Mesendoderm (in vitro differentiated cells): ENCODE measurements around the gene SDCCAG8.
A peak's percentile ranks its signal among the peaks of the same experiment; 100 is the strongest.

Experiments
- DNase-seq: peaks from one replicate; pipeline ENCODE4 v3.0.0; 2013
- H2AK5ac ChIP-seq: 2 replicates; pipeline ENCODE4 v1.6.1; 2013; ENCODE audit warnings: low read length, inconsistent platforms
- H2BK120ac ChIP-seq: 2 replicates; pipeline ENCODE4 v1.6.1; 2013; ENCODE audit warnings: low read depth, mild to moderate bottlenecking, low read length, moderate library complexity, mixed read lengths
- H2BK15ac ChIP-seq: replicated peaks from 2 replicates; pipeline ENCODE4 v1.6.1; 2013; ENCODE audit warnings: low read depth, mild to moderate bottlenecking, moderate library complexity
- H2BK5ac ChIP-seq: 2 replicates; pipeline ENCODE4 v1.6.1; 2013; ENCODE audit warnings: low read length, inconsistent platforms
- H3K18ac ChIP-seq: 2 replicates; pipeline ENCODE4 v1.6.1; 2013; ENCODE audit warnings: mild to moderate bottlenecking, low read length, mixed read lengths
- H3K23ac ChIP-seq: one replicate; pipeline ENCODE4 v1.6.1; 2013; ENCODE audit warnings: low read length
- H3K27ac ChIP-seq: 2 replicates; pipeline ENCODE4 v1.5.1; 2013; ENCODE audit warnings: low read depth, mild to moderate bottlenecking, inconsistent platforms, low read length, moderate library complexity
- H3K27me3 ChIP-seq: 2 replicates; pipeline ENCODE4 v1.6.1; 2013; ENCODE audit warnings: low read length, control low read depth, mild to moderate bottlenecking, inconsistent platforms; ENCODE audit not compliant: insufficient read depth, poor library complexity
- H3K36me3 ChIP-seq: 2 replicates; pipeline ENCODE4 v1.6.1; 2013; ENCODE audit warnings: low read length, inconsistent platforms; ENCODE audit not compliant: control insufficient read depth, insufficient read depth
- H3K4ac ChIP-seq: one replicate; pipeline ENCODE4 v1.6.1; 2013; ENCODE audit warnings: low read depth, mild to moderate bottlenecking, low read length, moderate library complexity
- H3K4me1 ChIP-seq: 2 replicates; pipeline ENCODE4 v1.6.1; 2013; ENCODE audit warnings: low read depth, low read length, inconsistent platforms; ENCODE audit not compliant: control insufficient read depth
- H3K4me2 ChIP-seq: 2 replicates; pipeline ENCODE4 v1.6.1; 2013; ENCODE audit warnings: low read length
- H3K4me3 ChIP-seq: 2 replicates; pipeline ENCODE4 v1.5.1; 2013; ENCODE audit warnings: mild to moderate bottlenecking, low read length
- H3K56ac ChIP-seq: one replicate; pipeline ENCODE4 v1.6.1; 2013; ENCODE audit warnings: low read length
- H3K79me1 ChIP-seq: 2 replicates; pipeline ENCODE4 v1.6.1; 2013; ENCODE audit warnings: low read length, inconsistent platforms
- H3K79me2 ChIP-seq: 2 replicates; pipeline ENCODE4 v1.6.1; 2013; ENCODE audit warnings: mild to moderate bottlenecking, low read length; ENCODE audit not compliant: control insufficient read depth, insufficient read depth
- H3K9ac ChIP-seq: 2 replicates; pipeline ENCODE4 v1.6.1; 2013; ENCODE audit warnings: low read length, inconsistent platforms
- H4K5ac ChIP-seq: one replicate; pipeline ENCODE4 v1.6.1; 2013; ENCODE audit warnings: low read length
- H4K8ac ChIP-seq: one replicate; pipeline ENCODE4 v1.6.1; 2013; ENCODE audit warnings: low read depth, mild to moderate bottlenecking, control low read depth, low read length, moderate library complexity
- WGBS: extraction: QIAGEN DNeasy Blood & Tissue Kit; methylation state at CpG from one replicate; pipeline ENCODE4 v1.1.7; 2013; ENCODE audit warnings: low lambda C conversion rate, missing lambda C conversion rate; ENCODE audit not compliant: insufficient coverage; ENCODE audit errors: extremely low coverage; 5-methylcytosine and 5-hydroxymethylcytosine counted together

Gene SDCCAG8

DNA sequence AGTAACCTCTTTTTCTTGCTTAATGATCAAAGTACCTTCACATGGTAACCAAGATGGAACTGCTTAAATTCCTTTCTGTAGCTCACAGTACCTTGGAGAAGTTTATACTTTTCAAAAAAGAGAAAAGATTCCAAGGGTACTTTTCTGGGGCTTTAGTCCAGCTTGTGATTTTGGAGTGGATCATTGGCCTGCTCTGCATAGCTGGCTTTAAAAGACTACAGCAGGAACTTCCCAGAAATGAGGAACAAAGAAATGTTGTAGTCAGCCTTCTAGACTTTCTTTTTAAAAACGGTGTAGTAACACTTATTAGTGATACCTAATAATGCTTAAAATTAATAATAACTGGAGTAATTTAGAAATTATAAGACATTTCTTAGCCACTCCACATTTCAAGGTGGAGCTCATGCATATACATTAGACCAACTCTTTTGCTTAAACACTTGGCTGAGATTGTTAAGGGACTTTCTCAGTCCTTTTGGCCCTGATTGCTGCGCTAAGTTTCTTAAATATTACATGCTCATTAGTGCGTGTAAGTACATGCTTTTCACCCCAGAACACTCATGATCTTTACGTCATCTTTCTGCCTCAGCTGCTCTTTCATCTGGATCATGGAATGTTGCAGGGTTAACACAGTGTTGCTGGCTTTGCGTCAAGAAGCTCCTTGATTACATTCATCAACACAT, 57.3 kb downstream of the SDCCAG8 start:
- H3K4me2 ChIP-seq, result no peak overlapping the region
- no peak overlapping the region for H4K8ac ChIP-seq
- H3K18ac ChIP-seq, result no peak overlapping the region
- no peaks in the 10 kb centered on the region for H3K79me1 ChIP-seq
- no CpG with 5 or more reads among the region's 5 CpGs for WGBS
- no peak overlapping the region for H2BK15ac ChIP-seq
- H2AK5ac ChIP-seq, result no peak overlapping the region
- H3K79me2 ChIP-seq, result no peaks in the 10 kb centered on the region
- no peak overlapping the region for H2BK5ac ChIP-seq
- no peaks in the 10 kb centered on the region for H3K27me3 ChIP-seq
- H4K5ac ChIP-seq, result no peak overlapping the region
- H3K27ac ChIP-seq, result no peak overlapping the region
- no peak overlapping the region for H3K23ac ChIP-seq
- H2BK120ac ChIP-seq, result no peak overlapping the region
- H3K4me1 ChIP-seq, result peaks cover 2% of the 10 kb centered on the region
- no peak overlapping the region for H3K4ac ChIP-seq
- H3K9ac ChIP-seq, result no peak overlapping the region
- no peak overlapping the region for H3K4me3 ChIP-seq
- DNase-seq, result no peak
- no peak overlapping the region for H3K56ac ChIP-seq
- no peaks in the 10 kb centered on the region for H3K36me3 ChIP-seq

DNA sequence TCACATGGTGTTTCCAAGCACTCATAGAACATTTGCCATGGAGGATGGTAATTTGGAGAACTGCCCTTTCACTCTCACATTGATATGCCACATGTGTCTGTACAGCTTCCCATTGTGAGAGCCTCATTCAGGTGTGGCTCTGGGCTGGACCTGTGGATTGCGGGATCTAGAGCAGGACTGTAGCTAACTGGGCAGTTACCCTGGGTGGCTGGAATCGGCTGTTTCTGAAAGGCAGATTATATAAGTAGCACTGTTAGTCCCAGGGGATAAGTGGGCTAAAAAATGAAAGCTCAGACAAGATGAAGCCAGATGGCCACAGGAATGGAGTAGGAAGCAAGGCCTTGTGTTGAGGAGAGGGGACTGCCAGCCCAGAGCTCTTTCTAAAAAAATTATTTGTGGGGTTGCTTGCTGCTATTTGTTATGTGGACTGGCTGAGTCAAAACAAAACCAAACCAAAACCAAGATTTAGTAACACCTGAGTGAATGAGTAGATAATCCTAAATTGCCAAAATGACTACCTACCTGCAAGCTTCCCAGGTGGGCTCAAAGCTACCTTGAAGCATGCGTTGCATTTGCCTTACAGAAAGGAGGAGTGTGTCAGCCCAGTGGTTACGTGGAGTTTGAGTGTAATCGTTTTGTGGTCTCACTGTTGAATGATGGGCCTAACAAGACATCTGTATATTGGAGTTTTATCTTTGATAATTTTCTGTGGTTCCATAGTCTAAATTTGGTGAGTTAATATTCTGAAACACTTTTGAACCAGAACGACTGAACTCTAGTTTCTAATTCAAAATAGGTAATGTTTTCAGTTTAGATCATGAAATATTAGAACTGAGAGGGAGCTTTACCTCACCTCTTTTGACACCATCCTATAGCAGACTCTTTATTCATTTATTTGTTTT, 58.0 kb downstream of the SDCCAG8 start:
- H3K27ac ChIP-seq, result no peak overlapping the region
- H2AK5ac ChIP-seq, result no peak overlapping the region
- H3K23ac ChIP-seq, result no peak overlapping the region
- H3K4me1 ChIP-seq, result peaks cover 2% of the 10 kb centered on the region
- no peak overlapping the region for H3K18ac ChIP-seq
- H3K4me2 ChIP-seq, result no peak overlapping the region
- no peak overlapping the region for H2BK15ac ChIP-seq
- H3K79me1 ChIP-seq, result no peaks in the 10 kb centered on the region
- no CpG with 5 or more reads among the region's 6 CpGs for WGBS
- no peak overlapping the region for H3K4me3 ChIP-seq
- H3K36me3 ChIP-seq, result no peaks in the 10 kb centered on the region
- DNase-seq, result no peak
- no peak overlapping the region for H3K4ac ChIP-seq
- no peaks in the 10 kb centered on the region for H3K79me2 ChIP-seq
- no peak overlapping the region for H4K5ac ChIP-seq
- H3K56ac ChIP-seq, result no peak overlapping the region
- H3K9ac ChIP-seq, result no peak overlapping the region
- no peaks in the 10 kb centered on the region for H3K27me3 ChIP-seq
- H4K8ac ChIP-seq, result no peak overlapping the region
- no peak overlapping the region for H2BK5ac ChIP-seq
- H2BK120ac ChIP-seq, result no peak overlapping the region

DNA sequence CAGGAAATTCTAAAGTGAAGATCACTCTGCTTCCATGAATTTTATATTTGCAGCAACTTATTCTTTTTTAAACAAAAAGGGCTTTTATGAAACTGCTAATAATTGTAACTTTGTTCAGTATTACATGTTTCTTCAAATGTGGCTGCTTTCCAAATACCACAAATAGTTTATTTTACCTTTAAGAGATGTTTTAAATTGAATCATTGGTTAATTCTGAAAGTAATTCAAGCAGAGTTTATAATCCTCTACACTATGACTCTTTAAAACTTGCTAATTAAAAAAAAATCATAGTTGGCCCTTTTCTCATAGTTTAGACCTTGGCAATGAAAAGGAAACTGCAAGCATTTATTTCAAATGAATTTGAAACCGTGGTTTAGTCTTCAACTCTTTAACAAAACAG, 59.6 kb downstream of the SDCCAG8 start:
- H3K4me1 ChIP-seq, result peaks cover 2% of the 10 kb centered on the region
- DNase-seq, result no peak
- no peak overlapping the region for H2BK15ac ChIP-seq
- no peaks in the 10 kb centered on the region for H3K79me2 ChIP-seq
- H3K36me3 ChIP-seq, result no peaks in the 10 kb centered on the region
- no peak overlapping the region for H3K23ac ChIP-seq
- no peak overlapping the region for H3K27ac ChIP-seq
- no peak overlapping the region for H3K4ac ChIP-seq
- H3K27me3 ChIP-seq, result no peaks in the 10 kb centered on the region
- no peak overlapping the region for H3K4me3 ChIP-seq
- no peak overlapping the region for H2BK5ac ChIP-seq
- H4K8ac ChIP-seq, result no peak overlapping the region
- no peak overlapping the region for H2AK5ac ChIP-seq
- H3K4me2 ChIP-seq, result no peak overlapping the region
- H2BK120ac ChIP-seq, result no peak overlapping the region
- H3K18ac ChIP-seq, result no peak overlapping the region
- H3K9ac ChIP-seq, result no peak overlapping the region
- no peaks in the 10 kb centered on the region for H3K79me1 ChIP-seq
- no CpG with 5 or more reads among the region's 1 CpG for WGBS
- H3K56ac ChIP-seq, result no peak overlapping the region
- no peak overlapping the region for H4K5ac ChIP-seq

DNA sequence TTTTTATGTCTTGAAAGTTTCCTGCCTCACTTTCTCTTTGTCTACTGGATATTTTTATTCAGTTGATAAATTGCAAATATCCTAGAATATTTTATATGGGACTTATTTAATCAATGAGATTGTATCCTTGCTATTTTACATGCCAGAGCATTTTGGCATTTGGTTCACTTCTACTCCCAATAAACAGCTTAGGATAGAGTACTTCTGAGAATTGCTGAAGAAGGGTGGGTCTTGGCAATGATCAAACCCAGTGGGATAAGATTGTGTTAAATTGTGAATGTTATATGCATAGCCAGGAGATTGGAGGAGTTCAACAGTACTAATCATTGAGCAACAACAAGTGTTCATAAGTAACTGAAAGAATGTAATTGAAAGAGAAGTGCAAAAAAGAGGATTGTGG, 60.1 kb downstream of the SDCCAG8 start:
- Histone ChIP-seq H3K4me1 (peaks cover 2% of the 10 kb centered on the region), H3K23ac (no peak overlapping the region), H4K5ac (no peak overlapping the region), H3K36me3 (no peaks in the 10 kb centered on the region), H2AK5ac (no peak overlapping the region), H4K8ac (no peak overlapping the region), H3K27ac (no peak overlapping the region), H3K9ac (no peak overlapping the region), H3K56ac (no peak overlapping the region), H3K27me3 (no peaks in the 10 kb centered on the region), H3K79me1 (no peaks in the 10 kb centered on the region), H3K4me2 (no peak overlapping the region), H2BK5ac (no peak overlapping the region), H3K4me3 (no peak overlapping the region), H3K18ac (no peak overlapping the region), H3K79me2 (no peaks in the 10 kb centered on the region), H3K4ac (no peak overlapping the region), H2BK120ac (no peak overlapping the region), H2BK15ac (no peak overlapping the region)
- no peak for DNase-seq

DNA sequence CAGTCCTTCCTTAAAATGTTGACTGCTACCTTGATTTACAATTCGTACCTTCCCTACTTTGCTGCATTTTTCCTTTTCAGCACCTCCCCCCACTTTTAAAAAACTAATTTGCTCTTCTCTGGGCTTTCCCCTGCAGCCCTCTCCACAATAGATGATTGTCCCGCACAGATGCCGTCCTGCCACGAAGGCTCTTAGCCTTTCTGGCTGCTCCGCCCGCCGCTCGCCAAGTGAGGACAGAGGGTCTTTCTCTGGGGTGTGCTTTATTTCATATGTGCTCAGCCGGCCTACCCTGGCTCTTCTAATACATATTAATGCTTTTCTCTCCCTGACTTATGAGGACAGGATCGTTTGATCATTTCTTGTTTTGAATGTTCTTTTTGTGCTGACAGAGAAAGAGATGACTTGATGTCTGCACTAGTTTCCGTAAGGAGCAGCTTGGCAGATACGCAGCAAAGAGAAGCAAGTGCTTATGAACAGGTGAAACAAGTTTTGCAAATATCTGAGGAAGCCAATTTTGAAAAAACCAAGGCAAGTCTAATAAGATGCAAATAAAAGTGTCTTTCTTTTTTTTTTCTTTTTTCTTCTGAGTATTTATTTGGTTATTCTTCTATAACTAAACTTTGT, 60.6 kb downstream of the SDCCAG8 start:
- peaks cover 2% of the 10 kb centered on the region for H3K4me1 ChIP-seq
- H2BK5ac ChIP-seq, result no peak overlapping the region
- no peak overlapping the region for H3K4me3 ChIP-seq
- DNase-seq, result no peak
- no peaks in the 10 kb centered on the region for H3K79me2 ChIP-seq
- H3K36me3 ChIP-seq, result no peaks in the 10 kb centered on the region
- H4K8ac ChIP-seq, result no peak overlapping the region
- no peak overlapping the region for H2AK5ac ChIP-seq
- no peak overlapping the region for H3K4ac ChIP-seq
- H3K56ac ChIP-seq, result peak overlapping the region; percentile 34
- H2BK120ac ChIP-seq, result no peak overlapping the region
- no peak overlapping the region for H2BK15ac ChIP-seq
- no CpG with 5 or more reads among the region's 12 CpGs for WGBS
- no peak overlapping the region for H3K23ac ChIP-seq
- no peak overlapping the region for H4K5ac ChIP-seq
- H3K79me1 ChIP-seq, result no peaks in the 10 kb centered on the region
- H3K4me2 ChIP-seq, result no peak overlapping the region
- no peak overlapping the region for H3K27ac ChIP-seq
- no peak overlapping the region for H3K9ac ChIP-seq
- H3K27me3 ChIP-seq, result no peaks in the 10 kb centered on the region
- peak overlapping the region; percentile 22 for H3K18ac ChIP-seq
